HEK293 (cell line): Measurements from ENCODE around the gene MED29.

Experiments
- GLI2 ChIP-seq: fragments of 450-650 bp; formaldehyde crosslinking; IDR thresholded peaks from 2 replicates; pipeline ENCODE4; 2017; ENCODE audit warnings: missing biosample characterization, missing genetic modification characterization, low read depth, borderline replicate concordance
- PRDM1 ChIP-seq: fragments of 450-650 bp; formaldehyde crosslinking; IDR thresholded peaks from 2 replicates; pipeline ENCODE4; 2016; ENCODE audit warnings: missing biosample characterization, missing genetic modification characterization
- SP2 ChIP-seq: fragments of 450-650 bp; formaldehyde crosslinking; IDR thresholded peaks from 2 replicates; pipeline ENCODE4 v1.5.1; 2016; ENCODE audit warnings: missing biosample characterization, missing genetic modification characterization
- ZBTB20 ChIP-seq: fragments of 450-650 bp; formaldehyde crosslinking; IDR thresholded peaks from 2 replicates; pipeline ENCODE4 v1.5.1; 2016; ENCODE audit warnings: missing biosample characterization, missing genetic modification characterization
- ZNF138 ChIP-seq: fragments of 450-650 bp; formaldehyde crosslinking; IDR thresholded peaks from 2 replicates; pipeline ENCODE4 v1.5.1; 2016; ENCODE audit warnings: missing biosample characterization, missing genetic modification characterization, borderline replicate concordance
- ZNF2 ChIP-seq: fragments of 450-650 bp; formaldehyde crosslinking; IDR thresholded peaks from 2 replicates; pipeline ENCODE4 v1.5.1; 2016; ENCODE audit warnings: missing biosample characterization, missing genetic modification characterization
- ZNF510 ChIP-seq: fragments of 450-650 bp; formaldehyde crosslinking; IDR thresholded peaks from 2 replicates; pipeline ENCODE4 v1.5.1; 2018; ENCODE audit warnings: mild to moderate bottlenecking, missing genetic modification characterization, missing biosample characterization; ENCODE audit not compliant: insufficient replicate concordance
- ZNF561 ChIP-seq: fragments of 450-650 bp; IDR thresholded peaks from 2 replicates; pipeline ENCODE4 v1.5.1; 2018; ENCODE audit warnings: missing biosample characterization, missing genetic modification characterization, borderline replicate concordance
- ZNF629 ChIP-seq: fragments of 450-650 bp; formaldehyde crosslinking; IDR thresholded peaks from 2 replicates; pipeline ENCODE4 v1.5.1; 2017; ENCODE audit warnings: missing biosample characterization, missing genetic modification characterization
- TF ChIP-seq, protein P1 (sequence below): fragments of 450-650 bp; formaldehyde crosslinking; IDR thresholded peaks from 2 replicates; pipeline ENCODE4 v1.5.1; 2016; ENCODE audit warnings: missing biosample characterization, missing genetic modification characterization
- TF ChIP-seq, protein P2 (sequence below): fragments of 450-650 bp; formaldehyde crosslinking; IDR thresholded peaks from 2 replicates; pipeline ENCODE4 v1.5.1; 2016; ENCODE audit warnings: missing biosample characterization, missing genetic modification characterization

DNA sequence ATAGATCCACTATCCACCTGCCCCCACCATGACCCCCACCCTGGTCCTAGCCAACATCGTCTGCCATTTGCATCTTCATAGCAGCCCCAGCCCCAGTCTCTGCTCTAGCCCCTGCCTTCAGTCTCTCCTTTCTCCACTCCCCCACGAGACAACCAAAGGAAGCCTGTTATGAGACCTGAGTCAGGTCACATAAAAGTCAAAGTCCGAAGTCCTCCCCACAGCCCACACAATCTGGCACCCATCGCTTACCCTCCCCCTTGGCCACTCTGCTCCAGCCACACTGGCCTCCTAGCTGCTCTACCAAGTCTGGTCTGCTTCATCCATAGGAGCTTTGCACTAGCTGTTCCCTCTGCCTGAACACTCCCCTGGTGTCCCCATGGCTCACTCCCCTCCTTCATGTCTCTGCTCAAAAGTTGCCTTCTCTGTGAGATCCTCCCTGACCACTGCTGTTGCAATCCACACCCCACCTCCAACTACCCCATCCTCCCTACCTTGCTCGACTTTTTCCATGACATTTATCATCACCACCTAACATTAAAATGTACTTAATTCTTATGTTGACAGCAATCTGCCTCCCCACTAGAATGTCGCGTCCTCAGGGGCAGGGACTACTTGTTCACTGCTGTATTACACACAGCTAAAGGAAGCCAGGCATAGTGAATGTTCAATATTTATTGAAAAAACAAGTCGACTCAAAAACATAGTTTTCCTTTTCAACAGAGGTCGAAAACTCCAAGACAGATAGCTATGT lies 20.1 kb downstream of the MED29 start:
- TF ChIP-seq ZNF2: no peak
- no peak for TF ChIP-seq SP2
- TF ChIP-seq, protein P1, sequence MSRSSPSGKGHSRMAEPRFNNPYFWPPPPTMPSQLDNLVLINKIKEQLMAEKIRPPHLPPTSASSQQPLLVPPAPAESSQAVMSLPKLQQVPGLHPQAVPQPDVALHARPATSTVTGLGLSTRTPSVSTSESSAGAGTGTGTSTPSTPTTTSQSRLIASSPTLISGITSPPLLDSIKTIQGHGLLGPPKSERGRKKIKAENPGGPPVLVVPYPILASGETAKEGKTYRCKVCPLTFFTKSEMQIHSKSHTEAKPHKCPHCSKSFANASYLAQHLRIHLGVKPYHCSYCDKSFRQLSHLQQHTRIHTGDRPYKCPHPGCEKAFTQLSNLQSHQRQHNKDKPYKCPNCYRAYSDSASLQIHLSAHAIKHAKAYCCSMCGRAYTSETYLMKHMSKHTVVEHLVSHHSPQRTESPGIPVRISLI: no peak
- TF ChIP-seq ZBTB20: 0 out of 2 replicates have a peak, but pooled peaks have one; percentile 92
- no peak for TF ChIP-seq ZNF561
- TF ChIP-seq, protein P2, sequence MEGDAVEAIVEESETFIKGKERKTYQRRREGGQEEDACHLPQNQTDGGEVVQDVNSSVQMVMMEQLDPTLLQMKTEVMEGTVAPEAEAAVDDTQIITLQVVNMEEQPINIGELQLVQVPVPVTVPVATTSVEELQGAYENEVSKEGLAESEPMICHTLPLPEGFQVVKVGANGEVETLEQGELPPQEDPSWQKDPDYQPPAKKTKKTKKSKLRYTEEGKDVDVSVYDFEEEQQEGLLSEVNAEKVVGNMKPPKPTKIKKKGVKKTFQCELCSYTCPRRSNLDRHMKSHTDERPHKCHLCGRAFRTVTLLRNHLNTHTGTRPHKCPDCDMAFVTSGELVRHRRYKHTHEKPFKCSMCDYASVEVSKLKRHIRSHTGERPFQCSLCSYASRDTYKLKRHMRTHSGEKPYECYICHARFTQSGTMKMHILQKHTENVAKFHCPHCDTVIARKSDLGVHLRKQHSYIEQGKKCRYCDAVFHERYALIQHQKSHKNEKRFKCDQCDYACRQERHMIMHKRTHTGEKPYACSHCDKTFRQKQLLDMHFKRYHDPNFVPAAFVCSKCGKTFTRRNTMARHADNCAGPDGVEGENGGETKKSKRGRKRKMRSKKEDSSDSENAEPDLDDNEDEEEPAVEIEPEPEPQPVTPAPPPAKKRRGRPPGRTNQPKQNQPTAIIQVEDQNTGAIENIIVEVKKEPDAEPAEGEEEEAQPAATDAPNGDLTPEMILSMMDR (tag by site-specific recombination): 0 out of 2 replicates have a peak, but pooled peaks have one; percentile 6
- TF ChIP-seq PRDM1 (tag by site-specific recombination): peak; percentile 9; the same call in 1 of the 2 replicates
- TF ChIP-seq ZNF629 (tag by site-specific recombination): no peak
- TF ChIP-seq ZNF510 (tag by site-specific recombination): no peak
- no peak for TF ChIP-seq GLI2 (tag by site-specific recombination)
- no peak for TF ChIP-seq ZNF138 (tag by site-specific recombination)
